Fibroblast of skin of right quadriceps (primary cell): ENCODE results near the gene ISL1.

Experiments
- DNase-seq: peaks from one replicate; pipeline ENCODE4 v3.0.0-alpha.2; 2013

ISL1 gene

DNA sequence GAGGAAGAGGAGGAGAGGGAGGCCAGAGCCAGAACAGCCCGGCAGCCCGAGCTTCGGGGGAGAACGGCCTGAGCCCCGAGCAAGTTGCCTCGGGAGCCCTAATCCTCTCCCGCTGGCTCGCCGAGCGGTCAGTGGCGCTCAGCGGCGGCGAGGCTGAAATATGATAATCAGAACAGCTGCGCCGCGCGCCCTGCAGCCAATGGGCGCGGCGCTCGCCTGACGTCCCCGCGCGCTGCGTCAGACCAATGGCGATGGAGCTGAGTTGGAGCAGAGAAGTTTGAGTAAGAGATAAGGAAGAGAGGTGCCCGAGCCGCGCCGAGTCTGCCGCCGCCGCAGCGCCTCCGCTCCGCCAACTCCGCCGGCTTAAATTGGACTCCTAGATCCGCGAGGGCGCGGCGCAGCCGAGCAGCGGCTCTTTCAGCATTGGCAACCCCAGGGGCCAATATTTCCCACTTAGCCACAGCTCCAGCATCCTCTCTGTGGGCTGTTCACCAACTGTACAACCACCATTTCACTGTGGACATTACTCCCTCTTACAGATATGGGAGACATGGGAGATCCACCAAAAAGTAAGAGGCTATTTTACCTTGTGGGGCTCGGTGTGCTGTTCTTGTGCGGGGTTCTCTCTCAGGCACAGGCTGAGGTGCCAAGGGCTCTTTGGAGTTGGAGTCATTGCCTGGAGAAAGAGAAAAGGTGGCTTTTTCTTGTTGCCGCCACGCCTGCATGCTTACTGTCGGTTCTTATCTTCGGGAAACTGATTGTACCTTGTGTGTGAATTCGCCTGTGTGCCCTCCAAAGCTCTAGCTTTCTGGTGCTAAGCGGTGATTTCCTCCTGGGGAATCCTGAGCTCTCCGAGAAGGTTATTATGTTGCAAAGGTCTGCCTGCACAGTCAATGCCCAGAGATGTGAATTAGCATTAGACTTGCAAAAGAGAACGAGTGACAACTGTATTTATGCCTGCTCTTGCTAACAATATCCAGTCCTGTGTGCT is at the start of gene ISL1:
Gene ISL1 (plus strand): TSS at position 318 of the 991 bp plus-strand sequence. CDS start 224 bp downstream, at position 542.
- peak; percentile 63 for DNase-seq

DNA sequence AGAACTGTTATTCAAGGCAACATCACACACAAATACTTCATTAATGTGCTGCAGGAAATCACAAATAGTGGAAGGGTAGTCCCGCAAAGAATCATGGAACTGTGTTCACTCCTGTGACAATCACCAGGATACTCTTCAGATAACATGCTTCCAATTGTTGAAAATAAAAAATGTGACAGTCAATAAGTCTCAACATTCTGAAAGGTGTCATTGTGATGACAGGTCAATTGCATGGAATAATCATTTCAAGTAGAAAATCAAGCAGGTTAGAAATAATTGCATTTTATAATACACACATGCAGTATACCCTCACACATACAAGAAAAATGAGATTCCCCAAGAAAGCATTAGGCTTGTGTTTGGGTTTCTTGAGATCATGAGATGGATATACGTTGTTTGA is 46.4 kb upstream of the ISL1 start:
- no peak for DNase-seq

GRCh38 chr5:51345106-51345505 is 38.1 kb upstream of the ISL1 start:
- no peak for DNase-seq

DNA sequence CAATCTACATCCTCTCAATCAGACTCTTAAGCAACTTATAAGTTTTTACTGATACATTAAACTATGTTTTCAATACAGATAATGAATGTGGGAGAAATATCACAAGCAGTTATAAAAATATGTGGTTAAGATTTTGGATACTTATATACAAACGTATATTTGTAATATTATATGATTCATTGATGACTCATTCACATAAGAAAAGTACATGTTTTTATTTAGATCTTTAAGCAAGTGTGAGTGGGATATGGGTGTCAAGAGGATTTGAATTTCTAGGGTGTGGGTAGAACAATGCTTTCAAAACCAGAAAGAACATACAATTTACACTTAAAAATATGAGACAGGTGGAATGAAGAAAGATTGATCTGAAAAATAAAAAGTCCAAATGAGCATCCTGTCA is 36.1 kb upstream of the ISL1 start:
- no peak for DNase-seq

GRCh38 chr5:51347704-51348103 is 35.5 kb upstream of the ISL1 start:
- DNase-seq: no peak

DNA sequence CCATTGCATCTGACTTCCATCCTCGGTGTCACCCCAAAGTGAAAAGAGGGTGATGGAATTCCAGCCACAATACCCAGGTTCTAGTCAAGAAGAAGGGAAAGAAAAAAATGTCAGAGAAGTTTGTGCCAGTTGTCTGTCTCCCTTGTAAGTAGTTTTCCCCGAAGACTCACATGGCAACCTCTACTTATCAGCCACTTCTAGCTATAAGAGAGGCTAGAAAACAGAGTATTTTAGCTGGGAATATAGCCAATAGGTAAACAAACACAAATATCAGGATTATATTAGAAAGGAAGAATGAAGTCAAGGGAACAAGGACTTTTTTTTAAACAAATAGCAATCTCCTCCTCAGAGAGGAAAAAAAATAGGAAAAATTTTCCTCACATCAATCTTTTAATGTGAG is 12.2 kb upstream of the ISL1 start:
- no peak for DNase-seq

DNA sequence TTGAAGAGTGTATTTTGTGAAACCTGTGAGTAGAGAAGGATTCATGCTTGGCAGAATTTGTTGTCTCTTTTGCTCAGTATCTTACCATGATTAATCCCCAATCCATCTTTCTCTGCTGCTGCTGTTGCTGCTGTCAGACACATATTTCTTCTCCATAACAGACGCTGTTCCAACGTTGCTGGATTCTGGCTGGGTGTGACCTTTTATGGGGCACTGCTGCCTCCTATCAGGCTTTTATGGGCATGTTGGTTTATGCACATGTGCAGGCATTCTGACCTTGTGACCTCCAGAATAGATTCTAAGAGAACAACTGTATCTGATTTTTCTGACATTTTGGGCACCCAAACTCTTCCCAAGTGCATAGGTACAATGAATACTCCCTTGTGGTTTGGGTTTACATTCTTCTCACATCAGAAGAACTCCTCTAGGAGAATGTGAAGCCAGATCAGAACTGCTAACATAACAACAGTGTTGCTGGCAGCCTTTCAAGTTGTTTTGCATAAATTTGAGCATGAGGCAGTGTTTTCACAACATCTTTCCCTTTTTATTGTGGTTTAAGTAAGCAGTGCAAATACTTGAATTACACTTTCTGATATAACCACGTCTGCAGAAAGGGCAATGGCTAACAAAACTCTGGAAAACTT is 9.2 kb upstream of the ISL1 start:
- DNase-seq: no peak

DNA sequence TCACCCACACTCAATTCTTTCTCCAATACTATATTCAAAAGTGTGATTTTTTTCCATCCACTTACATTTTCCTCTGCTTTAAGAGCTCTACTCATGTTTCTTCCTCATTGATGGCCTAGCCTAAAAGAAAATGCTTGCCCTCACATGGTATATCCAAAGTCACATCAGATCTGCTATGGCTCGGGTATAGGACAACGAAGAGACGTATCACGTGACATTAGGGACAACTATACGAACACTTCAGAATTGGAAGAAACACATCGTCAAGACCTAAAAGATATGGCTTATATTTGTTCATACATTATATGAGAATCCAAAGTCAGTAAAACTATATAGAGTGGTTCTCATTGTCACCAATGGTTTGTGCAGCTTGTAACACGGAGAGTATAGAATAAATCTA is 8.2 kb upstream of the ISL1 start:
- no peak for DNase-seq

GRCh38 chr5:51376509-51376908 is 6.7 kb upstream of the ISL1 start:
- DNase-seq: no peak

GRCh38 chr5:51377151-51378060 is 5.8 kb upstream of the ISL1 start:
- DNase-seq: no peak

- no peak for DNase-seq
Observed at GRCh38 chr5:51378061-51378409, 5.2 kb upstream of the ISL1 start.

DNA sequence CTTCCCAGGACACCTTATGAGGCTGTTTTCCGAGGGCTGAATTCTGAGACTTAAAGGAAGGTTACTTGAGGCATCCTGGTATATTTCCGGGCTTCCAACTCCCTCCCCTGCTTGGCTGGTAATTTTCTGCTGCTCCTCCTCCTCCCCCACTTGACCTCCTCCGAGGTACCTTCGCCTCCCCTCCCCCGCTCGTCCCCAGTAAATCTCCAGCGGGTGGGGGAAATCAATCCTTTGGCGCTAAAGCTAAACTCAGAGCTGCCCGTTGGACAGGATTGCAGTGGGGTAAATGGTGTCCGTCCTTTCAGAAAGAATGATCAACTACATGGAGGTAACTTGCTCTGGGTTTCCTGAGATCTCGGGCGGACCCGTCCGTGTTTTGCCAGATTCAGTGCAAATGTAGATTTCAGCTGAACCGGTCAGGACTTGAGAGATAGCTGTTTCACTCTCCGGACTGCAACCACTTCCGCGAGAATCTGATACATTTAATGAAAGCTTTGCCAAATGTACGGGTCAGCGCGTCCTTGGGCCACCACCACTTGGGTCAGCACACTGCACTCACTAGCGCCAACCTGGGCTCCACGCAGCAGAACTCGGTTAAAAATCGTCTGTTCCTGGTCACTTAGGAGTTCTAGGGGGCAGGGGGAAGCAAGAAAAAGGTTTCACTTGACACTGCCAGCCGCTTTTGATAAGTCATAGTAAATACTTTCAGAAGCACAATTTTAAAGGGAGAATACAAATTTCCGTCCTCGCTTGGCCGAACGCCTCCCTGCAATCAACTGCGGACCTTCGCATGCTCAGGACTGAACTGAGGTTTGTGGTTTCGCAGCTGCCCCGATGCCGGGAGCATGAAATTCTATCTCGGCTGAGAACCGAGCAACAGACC is 4.6 kb upstream of the ISL1 start:
- no peak for DNase-seq

DNA sequence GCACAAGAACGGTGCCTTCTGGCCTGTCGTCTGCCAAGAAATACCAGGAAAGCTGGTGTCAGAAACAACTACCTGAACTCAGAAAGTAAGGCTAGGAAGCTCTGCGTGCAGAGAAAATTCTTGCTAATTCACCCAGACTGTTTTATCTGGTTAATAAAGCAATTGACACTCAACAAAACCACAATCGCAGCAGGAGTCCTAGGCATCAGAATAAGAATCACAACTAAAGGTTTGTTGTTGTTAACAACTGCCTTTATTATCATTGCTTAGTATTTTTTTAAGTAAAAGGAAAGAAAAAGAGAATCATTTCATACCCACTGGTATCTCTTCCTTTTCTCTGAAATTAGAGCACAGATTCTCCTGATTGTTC is 3.9 kb upstream of the ISL1 start:
- DNase-seq: no peak

GRCh38 chr5:51380603-51381207 is 2.5 kb upstream of the ISL1 start:
- DNase-seq: no peak

- DNase-seq: no peak
Observed at GRCh38 chr5:51381761-51382474, 1.3 kb upstream of the ISL1 start.

DNA sequence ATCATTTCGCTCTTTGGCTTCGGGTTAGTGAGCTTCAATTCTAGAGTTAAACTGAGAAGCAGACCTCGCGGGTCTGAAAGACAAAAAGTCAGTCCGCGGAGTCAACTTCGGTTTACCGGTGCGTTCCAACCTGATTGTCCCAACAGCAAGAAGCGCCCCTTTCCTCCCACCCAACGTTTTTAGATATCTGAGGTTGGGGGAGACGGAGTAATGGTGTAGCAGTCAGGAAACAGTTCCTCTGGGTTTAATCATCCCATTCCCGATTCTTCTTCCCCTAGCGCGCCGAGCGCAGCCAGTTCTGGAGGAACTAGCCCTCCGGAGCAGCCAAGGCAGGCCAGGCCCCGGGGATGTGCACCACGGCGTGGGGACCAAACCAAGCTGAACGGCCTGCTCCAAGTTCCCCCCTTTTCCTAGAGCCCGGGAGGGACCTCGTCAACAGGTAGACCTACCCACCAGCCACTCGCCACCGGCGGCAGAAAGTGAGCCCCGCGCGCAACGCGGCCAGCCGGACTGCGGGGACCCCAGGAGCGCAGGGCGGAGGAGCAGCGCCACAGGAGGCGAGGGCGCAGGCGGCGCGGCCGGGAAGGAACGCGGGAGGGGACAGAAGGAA is 622 bp upstream of the ISL1 start:
- peak; percentile 1 for DNase-seq

GRCh38 chr5:51384281-51384840 is 1.1 kb downstream of the ISL1 start:
- DNase-seq: no peak

GRCh38 chr5:51385216-51385615 is 2.0 kb downstream of the ISL1 start:
- no peak for DNase-seq

DNA sequence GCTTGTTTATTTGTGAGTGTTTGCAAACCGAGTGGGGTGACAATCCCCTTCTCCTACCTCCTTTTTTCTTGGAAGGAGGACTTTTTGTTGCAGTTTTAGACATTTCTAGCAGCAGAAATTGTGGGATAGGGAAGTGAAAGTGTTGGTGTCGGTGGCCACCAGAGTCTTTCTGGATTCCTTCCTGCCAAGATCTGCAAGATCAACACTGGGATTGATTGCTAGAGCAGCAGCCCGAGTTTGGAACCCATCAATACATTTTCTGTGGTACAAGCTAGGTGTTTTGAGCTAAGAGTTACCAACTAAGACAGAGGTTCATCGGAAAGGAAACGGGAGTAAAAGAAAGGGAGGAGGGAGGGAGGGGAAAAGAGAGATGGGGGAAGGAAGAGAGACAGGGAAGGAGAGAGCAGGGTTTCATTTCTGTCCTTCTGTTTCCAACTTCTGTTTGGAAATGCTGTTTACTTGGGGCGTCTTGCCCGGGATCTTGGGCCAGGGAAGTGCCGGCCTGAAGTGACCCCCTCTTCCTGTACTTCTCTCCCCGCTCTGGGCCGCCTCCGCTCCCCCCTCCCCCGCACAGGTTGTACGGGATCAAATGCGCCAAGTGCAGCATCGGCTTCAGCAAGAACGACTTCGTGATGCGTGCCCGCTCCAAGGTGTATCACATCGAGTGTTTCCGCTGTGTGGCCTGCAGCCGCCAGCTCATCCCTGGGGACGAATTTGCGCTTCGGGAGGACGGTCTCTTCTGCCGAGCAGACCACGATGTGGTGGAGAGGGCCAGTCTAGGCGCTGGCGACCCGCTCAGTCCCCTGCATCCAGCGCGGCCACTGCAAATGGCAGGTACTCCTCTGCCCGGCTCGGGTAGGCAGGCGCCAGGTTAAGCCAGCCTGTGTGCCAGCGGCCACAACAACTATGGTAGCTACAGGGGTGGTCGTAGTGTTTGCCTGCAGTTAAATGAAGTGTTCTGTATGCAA is 4.0 kb downstream of the ISL1 start:
- no peak for DNase-seq
